Spleen (tissue), 7 donors: ENCODE results near the gene OGDH.

Experiments
- POLR2A ChIP-seq, 3 donors: fragments of 450-650 bp; IDR thresholded peaks; one replicate each; pipeline ENCODE4 v1.5.1; 2017; ENCODE audit warnings: antibody characterized with exemption in 3 of 3, mild to moderate bottlenecking in 1 of 3
- POLR2AphosphoS5 ChIP-seq, 3 donors: sonication (generic); formaldehyde crosslinking; IDR thresholded peaks; one replicate each; pipeline ENCODE4 v1.5.1; 2017; ENCODE audit warnings: antibody characterized with exemption in 3 of 3
- TF ChIP-seq, protein P1 (sequence below), 11 experiments: fragments of 200-600 bp in 7 of 11; fragments of 450-650 bp in 4 of 11; sonication (generic) in 4 of 11; IDR thresholded peaks in 8 of 11; conservative IDR thresholded peaks in 3 of 11; 1 replicate in 7 of 11; 2 replicates in 4 of 11; pipeline versions ENCODE4 v1.4.0 to v1.8.0; 2016 to 2021; ENCODE audit warnings: antibody characterized with exemption in 11 of 11, inconsistent platforms in 4 of 11, mild to moderate bottlenecking in 1 of 11
- donor health status: DM: no; HTN: no; CAD: no; lungs with moderate emphysema.
- donor health status: DM: no; HTN: no; CAD: no.
- donor health status: DM: no; HTN: no; CAD: no.

DNA sequence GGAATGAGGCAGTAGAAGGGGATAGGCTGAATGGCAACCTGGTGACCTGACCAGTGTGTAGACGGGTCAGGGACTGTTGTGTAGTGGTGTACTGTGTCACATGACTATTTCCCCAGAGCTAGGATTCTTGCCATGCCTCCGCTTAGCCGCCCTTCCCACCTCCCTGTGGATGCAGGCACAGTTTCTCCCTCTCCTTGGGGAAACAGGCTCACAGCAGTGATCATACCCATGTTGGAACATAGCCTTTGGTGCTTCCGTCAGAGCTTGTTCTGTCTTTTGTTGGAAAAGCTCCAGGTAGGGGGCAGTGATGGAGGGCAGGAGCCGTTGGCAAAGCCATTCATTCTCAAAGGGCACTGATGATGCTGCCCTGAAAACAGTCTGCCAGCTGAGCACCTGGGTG is 44.3 kb downstream of the OGDH start:
- TF ChIP-seq, protein P1, sequence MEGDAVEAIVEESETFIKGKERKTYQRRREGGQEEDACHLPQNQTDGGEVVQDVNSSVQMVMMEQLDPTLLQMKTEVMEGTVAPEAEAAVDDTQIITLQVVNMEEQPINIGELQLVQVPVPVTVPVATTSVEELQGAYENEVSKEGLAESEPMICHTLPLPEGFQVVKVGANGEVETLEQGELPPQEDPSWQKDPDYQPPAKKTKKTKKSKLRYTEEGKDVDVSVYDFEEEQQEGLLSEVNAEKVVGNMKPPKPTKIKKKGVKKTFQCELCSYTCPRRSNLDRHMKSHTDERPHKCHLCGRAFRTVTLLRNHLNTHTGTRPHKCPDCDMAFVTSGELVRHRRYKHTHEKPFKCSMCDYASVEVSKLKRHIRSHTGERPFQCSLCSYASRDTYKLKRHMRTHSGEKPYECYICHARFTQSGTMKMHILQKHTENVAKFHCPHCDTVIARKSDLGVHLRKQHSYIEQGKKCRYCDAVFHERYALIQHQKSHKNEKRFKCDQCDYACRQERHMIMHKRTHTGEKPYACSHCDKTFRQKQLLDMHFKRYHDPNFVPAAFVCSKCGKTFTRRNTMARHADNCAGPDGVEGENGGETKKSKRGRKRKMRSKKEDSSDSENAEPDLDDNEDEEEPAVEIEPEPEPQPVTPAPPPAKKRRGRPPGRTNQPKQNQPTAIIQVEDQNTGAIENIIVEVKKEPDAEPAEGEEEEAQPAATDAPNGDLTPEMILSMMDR (IDR thresholded peaks at IDR 0.05 in 8 of 11, conservative IDR thresholded peaks at IDR 0.05 in 3 of 11): no peak
- TF ChIP-seq POLR2AphosphoS5 (IDR thresholded peaks at IDR 0.05): no peak
- no peak for TF ChIP-seq POLR2A (IDR thresholded peaks at IDR 0.05)
